NCI-H2081 treated with DMSO at 0.1 percent for 48 hours (cell line): ENCODE measurements around the gene COX17.

Experiments
- DNase-seq: peaks from one replicate; lab custom pipeline; 2025; lab: John Stamatoyannopoulos, UW

COX17 gene

DNA sequence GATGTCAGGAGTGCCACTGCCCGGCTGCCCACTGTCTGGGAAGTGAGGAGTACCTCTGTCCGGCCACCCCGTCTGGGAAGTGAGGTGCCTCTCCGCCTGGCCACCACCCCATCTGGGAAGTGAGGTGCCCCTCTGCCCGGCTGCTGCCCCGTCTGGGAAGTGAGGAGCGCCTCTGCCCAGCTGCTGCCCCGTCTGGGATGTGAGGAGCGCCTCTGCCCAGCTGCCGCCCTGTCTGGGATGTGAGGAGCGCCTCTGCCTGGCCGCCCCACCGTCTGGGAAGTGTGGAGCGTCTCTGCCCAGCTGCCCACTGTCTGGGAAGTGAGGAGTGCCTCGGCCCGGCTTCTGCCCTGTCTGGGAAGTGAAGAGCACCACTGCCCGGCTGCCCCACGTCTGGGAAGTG, 3.3 kb downstream of the COX17 start:
- DNase-seq, result no peak

DNA sequence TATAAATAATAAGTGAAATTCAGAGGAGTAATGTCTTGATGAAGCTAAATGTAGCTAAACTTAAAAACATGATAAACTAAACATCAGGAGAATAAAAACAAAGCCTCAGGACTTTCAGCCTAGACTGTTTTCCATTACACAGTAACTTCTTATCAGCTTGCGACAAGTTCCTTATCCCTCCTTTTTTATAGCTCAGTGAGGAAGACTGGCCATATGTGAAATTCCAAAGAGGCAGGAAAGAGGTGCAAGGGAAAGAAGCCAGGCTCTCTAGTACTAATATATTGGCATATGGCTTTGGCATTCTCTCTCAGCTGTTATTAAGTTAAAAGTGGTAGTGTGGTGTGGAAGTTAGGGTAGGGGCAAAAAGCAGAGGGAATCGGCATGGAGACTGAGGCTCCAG, 4.4 kb downstream of the COX17 start:
- DNase-seq, result no peak

DNA sequence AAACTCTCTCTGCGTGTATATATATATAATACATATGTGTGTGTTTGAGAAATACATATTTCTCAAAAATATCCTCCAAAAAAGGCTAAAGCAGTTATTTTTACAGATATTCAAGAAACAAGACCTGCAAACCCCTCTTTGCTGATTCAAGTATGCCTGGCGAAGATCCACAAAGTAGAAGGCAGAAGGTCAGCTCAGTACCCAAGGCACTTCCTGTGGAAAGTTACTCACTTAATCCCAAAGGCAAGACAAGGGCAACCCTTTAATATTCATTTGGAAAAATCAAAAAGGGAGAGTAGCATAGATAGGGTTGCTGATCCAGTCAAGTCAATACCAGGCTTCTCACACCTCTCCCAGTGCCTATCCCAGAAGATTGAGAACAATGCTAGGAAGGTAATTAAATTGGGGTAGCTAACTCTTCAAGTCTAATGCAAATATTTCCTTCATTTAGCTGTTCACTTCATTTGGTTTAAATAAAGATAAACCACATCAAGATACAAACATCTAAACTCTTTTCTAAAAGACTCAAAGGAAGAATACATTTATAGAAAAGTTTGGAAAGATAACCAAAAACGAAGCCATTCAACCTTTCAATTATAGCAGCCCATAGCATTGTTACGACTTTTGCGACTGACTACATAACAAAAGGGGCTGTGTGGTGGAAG, 7.2 kb downstream of the COX17 start:
- DNase-seq, result no peak

DNA sequence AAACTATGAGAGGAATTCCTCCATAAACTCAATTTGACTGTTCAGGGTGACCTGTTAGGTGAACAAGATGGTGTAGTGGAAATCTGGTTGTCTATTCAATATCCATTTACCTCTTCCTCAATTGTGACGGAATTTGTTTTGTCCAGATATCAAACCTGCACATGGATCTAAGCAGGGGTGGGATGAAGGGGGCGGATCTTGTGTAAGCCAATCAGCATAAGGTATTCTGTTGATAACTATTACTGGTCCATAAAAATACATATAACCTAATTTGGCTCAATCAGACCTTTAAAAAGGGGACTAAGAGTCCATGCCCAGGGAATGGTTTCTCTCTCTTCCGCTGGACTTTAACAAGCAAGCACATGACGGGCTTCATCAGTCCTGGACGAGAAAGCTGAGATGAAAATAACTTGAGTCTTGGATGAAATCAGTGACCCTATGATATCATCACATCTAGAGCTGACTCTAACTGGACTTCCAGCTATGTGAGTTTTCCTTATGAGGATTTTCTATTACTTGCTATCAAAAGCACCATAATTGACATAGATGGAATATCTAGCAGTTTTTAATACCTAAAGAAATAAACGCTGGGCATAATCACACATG, 11.1 kb downstream of the COX17 start:
- DNase-seq, result no peak

DNA sequence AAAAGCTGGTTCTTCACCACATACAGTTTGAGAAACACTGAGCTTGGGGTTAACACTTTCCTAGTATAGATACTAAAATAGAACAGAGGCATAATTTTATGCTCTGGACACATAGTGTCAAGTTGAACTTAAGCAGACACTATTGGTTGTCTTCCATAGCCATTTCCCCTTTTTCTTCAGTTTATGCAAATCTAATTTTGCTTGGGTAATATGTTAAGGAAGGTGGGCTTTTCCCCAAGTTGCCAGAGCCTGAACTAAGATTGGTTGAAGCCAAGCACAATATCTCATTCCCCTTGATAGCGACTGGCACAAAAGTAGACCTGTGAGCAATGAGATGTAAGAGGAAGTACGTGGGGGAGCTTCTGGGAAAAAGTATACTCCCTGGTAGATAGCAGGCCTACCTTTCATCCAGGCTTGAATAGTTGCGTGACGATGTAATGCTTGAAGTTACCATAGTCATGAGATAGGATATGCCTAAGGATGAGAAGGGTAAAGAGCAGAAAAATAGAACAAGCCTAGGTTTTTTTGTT, 12.3 kb downstream of the COX17 start:
- DNase-seq, result no peak

DNA sequence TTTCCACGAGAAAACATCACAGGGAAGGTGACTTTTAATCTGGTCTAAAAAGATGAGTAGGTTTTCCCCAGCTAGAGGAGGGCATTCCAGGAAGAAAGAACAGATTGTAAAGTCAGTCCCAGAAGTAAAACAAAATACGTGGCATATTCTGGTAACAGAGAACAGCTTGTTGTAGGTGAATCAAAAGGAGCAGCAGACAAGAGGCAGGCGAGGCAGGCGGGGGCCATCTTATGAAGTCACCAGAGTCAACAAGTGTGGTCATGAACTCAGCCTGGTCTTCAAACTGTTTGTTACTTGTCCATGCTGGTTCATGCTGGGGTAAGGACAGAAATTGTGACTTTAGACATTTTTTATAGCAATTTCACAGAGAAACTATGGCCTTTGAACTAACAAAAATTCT, 12.8 kb downstream of the COX17 start:
- no peak for DNase-seq

DNA sequence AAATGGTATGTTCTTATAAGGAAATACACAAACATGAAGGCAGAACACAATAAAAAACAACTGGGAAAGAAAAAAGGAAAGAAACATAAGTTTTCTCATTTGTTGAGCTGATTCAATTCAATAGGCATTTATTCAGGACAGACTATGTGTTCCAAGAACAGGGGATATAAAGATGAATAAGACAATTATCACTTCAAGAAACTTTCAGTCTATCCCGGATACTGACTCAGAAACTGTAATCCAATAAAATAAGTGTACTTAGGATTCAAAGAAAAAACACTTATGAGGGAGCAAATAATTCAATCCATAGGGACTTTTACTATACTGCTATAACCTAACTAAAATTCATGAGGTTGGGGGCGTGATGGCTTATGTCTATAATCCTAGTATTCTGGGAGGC, 13.3 kb downstream of the COX17 start:
- no peak for DNase-seq

DNA sequence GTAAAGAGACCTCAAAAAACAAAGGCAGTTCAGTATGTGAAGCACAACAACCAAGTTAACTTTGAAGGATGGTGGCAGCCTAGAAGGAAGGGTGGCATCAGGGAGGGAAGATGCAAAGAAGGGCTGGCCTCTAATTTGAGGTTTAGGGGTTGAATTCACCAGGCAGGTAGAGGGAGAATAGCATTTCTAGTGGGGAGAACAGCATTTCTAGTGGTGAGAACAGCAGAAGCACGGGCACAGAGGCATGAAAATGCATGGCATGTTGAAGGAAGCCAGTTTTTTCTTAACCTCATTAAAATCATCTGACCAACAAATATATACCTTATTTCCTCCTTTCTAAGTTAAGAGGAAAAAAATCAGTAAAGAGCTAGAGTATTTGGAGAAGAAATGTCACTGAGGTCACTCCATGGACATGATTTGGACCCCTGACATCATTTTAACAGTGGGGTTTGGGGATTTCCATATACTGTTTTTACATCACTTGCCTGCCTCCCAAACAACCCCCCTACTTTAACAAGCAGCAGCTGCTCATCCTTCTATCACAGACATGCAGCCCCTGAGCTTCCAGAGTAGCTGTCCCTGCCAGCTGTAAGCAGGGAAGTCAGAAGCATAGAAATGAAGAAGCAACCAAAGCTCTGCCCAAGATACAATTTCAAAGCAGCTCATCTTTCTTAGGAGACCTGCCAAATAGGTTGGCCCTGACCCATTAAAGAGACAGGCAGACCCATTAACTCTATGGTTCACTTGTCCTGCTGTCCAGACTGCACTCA, 14.4 kb downstream of the COX17 start:
- DNase-seq, result no peak

DNA sequence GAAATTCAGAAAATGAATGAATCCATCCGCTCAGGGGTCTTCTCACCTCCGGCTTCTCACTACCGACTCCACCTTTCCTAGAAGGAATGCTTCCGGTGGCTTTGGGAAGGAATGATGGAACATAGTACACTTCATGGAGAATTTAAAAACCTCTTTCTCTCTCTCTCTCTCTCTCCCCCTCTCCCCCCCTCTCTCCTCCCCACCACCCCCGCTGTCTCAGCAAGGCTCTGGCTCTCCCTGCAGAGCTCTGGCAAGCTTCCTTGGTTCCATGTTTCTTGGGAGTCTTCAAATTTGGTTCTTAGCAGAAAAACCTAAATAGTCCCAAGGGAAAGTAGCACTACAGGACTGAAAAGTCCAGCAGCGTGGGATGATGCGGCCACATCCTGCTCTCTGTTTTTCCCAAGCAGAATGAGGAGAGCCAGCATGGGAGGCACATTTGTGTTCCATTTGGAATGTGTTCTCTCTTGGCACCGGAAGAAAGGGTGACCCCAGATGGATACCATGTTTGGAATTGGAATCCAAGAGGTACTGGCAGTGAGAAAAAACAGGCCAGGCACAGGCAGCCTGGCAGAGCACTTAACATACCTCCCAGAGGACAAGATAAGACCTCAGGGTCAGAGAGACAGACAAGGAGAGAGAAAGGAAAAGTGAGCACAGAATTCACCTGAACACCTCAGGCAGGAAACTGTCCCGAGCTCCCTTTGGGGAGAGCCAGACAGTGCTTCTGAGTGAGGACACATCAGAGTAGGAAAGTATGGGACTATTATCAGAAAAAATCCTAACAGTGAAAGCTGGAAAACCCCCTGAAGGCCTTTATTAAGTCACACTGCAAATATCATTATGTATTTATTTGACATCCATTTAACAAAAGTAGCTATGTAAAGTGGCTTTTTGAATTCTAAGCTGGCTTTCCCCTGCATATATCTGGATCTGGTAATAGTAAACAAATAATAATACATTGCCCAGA, 16.4 kb downstream of the COX17 start, which contains the start of gene POPDC2:
TSS of gene POPDC2 (minus strand) at position 116 of the 967 bp plus-strand sequence. CDS start 166 bp downstream, outside the sequence.
- DNase-seq, result no peak

DNA sequence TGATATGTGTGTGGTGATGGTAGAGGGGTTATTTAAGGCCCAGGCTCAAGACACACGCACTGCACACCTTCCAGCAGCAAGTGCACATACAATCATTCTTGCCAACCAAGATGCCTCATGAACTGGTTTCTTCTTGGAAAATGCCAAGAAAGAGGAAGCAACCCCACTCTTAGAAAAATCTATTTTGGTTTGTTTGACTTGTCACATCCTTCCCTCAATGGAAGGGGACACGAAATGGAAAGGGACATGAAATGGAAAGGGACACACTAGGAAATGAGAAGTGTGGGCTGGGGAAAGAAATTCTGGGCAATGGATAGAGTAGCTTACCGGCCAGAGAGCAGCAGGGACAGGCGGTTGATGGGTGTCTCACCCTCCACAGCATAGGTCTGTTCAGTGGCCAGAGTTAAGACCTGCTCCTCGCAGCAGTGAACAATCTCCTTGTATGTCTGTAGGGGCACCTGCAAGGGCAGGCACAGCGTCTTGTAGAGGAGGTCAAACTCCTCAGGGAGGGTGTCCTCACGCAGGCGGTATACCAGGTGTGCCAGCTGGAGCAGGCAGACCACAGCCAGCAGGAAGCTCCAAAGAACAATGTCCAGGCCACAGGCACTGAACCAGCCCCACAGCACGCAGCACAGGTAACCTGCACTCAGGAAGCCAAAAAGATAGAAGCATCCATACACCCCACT, 17.5 kb downstream of the COX17 start:
- DNase-seq, result no peak

DNA sequence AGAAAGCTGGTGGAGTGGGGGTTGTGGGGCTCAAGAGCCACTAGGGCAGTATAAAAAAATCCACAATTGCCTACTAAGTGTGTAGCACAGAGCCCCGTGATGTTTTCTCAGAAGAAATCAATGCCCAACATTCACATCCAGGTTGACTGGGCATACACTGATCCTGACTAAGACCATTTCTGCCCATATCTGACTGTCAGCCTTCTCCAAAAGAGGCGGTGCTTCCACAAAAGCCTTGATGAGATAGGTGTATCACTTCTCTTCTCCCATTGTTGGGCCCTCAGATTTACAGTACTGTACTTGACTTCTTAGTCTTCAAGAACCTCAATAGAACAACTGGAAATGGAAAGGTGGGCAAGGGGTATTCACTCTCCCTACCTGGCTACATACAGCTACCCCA, 18.2 kb downstream of the COX17 start:
- no peak for DNase-seq

DNA sequence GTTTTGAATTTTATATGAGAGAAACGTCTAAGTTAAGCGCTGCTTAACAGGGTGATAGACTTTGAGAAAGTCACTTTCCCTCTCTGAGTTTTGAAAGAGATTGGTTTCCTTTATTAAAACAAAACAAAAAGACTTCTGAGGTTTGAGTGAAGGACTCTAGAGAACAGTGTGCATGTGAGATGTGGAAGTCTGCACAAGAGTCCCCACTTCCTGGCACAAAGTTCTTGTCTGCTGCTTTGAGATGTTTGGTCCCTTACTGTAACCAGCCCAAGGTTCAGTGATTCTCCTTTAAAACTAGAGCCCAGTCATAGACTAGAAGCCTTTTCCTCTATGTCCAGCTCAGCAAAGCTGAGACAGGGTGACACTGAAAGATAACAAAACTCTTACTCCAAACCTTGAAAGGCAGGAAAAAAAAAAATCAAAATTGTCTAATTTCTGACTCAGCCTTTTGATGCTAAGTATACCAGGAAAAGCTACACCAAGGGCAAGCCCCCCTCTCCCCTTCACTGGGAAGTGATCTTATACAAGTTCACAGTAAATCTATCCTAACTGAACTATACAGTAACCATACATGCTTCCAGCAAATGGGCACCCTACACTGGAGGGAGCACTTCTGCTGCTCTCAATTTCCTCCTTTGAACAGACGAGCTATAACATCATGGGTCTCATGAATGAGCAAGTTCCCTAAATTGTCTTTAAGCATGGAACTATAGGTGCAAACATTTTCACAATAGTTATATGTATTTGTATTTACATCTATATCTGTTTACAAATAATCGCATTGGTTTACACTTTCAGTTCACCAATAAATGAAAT, 19.1 kb downstream of the COX17 start:
- DNase-seq, result no peak

DNA sequence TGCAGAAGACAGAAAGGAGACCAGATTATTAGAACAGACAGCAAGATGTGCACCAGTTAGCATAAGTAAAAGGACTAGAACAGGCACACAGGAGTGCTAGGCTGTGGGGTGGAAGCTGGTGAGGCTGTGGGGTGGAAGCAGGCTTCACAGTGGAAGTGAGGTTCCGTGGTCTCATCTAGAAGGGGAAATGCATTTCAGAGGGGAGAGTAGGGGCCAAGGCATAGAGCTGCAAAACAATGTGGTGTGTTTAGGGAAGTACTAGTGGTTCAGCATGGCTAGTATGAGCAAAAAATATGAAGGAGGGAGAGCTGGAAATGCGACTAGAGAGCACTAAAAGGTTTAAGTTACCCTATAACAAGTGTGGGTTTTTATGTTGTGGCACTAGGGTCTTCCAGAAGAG, 23.3 kb downstream of the COX17 start:
- no peak for DNase-seq

DNA sequence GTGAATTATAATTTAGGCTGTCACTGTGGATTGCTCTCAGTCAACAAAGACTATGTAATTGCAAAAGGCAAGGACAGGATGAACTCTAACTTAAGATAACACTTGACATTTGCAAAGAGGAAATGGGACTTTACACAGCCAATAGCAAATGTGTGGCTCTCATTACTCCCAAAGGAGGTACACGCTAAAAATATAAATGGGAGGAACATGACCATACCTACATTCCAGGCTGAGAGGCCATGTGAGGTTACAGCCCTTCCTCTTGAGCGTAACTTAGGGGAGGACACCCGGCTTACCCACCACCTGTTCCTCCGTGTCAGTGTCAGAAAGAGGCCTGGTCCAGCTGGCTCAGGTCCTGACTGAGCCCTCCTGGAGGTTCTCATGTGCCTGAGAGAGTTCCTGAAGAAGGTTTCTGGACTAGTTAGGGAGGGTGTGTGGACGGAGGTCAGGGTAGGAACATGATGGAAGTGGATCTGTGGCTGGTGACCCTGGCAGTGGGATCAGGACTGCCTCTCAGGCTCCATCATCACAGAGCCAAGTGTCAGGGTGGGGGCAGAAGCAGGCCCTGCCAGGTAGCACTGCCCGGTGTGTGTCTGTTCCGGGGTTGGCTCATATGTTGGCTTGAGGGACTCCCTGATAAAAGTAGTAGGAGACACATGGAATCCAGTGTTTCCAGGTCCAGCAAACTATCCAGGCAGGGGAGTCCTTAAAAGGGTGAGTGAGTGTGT, 24.7 kb downstream of the COX17 start:
- DNase-seq, result no peak

DNA sequence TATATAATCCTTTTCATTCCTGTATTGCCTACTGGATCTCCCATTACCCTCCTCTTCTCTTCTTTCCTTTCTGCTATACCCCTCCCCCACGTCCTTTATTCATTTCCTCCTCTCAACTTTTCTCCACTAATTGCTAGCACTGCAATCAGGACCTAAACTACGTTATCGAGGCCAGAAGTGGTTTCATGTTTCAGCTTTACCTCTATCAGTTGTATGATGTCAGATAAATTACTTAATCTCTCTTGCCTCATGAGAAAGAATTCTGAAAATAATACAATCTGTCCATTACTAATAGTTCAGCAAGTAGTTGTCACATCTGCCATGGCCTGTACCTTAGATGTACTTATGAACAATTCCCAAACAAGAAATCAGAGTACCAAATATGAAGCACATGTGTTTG, 27.4 kb downstream of the COX17 start:
- no peak for DNase-seq

DNA sequence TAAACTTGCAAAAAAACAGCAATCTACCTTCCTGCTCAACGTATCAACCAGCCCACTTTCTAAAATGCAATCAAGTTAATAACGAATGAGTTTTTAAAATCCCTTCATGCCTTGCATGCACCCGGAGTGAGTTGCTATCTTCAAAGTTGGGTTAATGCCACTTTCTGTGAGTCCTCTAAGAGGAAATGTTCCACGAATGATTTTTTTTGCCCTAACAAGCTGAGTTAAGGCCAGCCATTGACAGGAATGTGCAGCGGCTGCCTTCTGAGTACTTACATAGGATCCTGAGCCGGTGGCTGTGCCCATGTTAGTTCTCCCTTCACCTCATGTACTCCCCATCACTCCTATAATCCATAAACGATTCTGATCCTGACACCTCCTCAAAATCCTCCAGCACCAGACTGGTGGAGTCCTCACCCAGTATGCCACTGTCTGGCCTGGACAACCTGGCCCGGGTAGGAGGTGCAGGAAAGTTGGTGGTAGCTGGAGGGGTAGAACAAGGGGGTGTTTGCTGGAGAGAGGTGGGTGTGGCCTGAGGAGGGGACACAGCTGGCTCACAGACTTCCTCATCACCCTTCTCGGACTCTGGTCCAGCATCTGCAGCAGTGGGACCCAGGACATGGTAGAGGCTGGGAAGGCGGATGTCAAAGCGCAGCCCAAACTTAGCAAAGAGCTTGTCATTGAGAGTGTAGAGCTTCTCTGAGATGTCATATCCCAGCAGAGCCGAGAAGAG, 29.2 kb downstream of the COX17 start:
- no peak for DNase-seq

DNA sequence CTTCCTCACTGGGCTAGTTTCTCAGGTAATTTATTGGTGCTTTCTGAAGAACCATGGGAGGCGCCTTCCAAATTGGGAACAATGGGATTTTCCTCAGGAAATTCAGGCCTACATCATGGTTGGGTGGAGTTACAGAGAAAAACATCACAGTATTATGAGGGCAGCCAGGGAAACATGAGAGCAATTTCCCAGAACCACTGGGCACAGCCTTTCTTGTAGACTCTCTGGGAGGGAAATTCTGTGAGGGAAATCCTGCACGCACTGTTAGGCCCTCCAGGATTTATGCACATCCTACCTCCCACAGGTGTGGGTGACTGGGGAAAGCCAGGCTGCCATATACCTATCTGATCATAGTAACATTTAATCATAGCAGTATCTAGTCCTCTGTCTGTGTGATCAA, 30.0 kb downstream of the COX17 start:
- DNase-seq, result no peak

DNA sequence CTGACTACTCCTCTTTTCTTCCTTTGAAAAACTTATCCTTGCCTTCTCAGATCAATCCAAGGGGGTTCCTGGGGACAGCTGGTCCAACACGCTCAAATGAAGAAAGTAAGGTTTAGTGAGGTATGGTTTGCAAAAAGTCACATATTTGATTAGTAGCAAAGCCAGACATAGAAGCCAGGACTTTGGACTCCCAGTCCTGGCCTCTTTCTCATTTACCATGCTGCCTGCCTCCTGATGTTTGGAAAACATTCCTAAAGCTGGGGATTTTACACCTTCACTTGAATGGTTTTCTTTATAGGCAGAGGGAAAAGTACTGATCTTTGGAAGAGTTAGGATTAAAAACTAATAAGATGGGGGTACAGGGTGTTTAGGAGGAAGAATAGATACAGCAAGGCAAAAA, 31.4 kb downstream of the COX17 start:
- no peak for DNase-seq

DNA sequence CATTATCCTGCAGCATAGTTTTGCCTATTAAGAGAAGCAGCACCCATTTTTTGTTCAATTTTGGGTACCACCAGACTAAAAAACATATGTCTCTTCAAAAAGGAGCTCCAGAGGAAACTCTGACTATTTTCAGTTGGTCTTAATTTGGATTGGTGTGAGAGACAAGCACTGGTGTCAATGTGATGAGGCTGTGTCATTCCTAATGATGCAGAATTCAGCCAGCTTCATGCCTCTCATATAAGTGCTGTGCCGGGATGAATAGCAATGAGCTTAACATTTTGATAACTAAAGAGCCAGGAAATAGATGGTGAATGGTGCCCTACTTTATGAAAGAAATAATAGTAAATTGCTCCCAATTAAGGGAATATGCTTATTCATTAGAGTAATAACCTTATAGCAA, 32.7 kb downstream of the COX17 start:
- DNase-seq, result no peak
